Tibial artery (tissue), 4 donors: ENCODE results near the gene HAUS1.

Experiments used
- DNase-seq, 2 donors: peaks; one replicate each; pipeline ENCODE4 v3.0.0-alpha.2; 2019
- H3K27ac ChIP-seq, 2 donors: fragments of 200-600 bp; sonication (generic) in 1 of 2; 1 replicate in 1 of 2; 2 replicates in 1 of 2; pipeline ENCODE4 v1.5.1; 2018 to 2019; ENCODE audit warnings: mild to moderate bottlenecking in 1 of 2
- H3K27me3 ChIP-seq, 2 donors: fragments of 200-600 bp; sonication (generic) in 1 of 2; one replicate each; pipeline versions ENCODE4 v1.5.1 to v1.6.0; 2016 to 2019
- H3K36me3 ChIP-seq, 3 donors: fragments of 200-600 bp; sonication (generic) in 2 of 3; one replicate each; pipeline ENCODE4 v1.5.1; 2016 to 2019; ENCODE audit warnings: mild to moderate bottlenecking in 2 of 3
- H3K4me1 ChIP-seq, 4 donors: fragments of 200-600 bp; sonication (generic) in 2 of 4; 1 replicate in 3 of 4; 2 replicates in 1 of 4; pipeline ENCODE4 v1.5.1; 2016 to 2019
- H3K4me3 ChIP-seq, 2 donors: fragments of 200-600 bp; sonication (generic) in 1 of 2; 1 replicate in 1 of 2; 2 replicates in 1 of 2; pipeline ENCODE4 v1.5.1; 2018 to 2019; ENCODE audit warnings: mild to moderate bottlenecking in 2 of 2
- H3K9me3 ChIP-seq, 3 donors: fragments of 200-600 bp; sonication (generic) in 1 of 3; one replicate each; pipeline ENCODE4 v1.5.1; 2016 to 2019
- intact Hi-C: fragments of 100-400 bp; cut with DNase I; formaldehyde crosslinking; loops from one replicate; pipeline ENCODE4 v1.15.0; 2023; ENCODE audit warnings: low total_unique reads
- TF ChIP-seq, protein P1 (sequence below), 2 experiments: fragments of 200-600 bp in 1 of 2; fragments of 450-650 bp in 1 of 2; IDR thresholded peaks; one replicate each; pipeline ENCODE4 v1.5.1; 2017 to 2019; ENCODE audit warnings: antibody characterized with exemption in 2 of 2, mild to moderate bottlenecking in 1 of 2, moderate library complexity in 1 of 2

Gene HAUS1

GRCh38 chr18:46070815-46071652 is 33.2 kb upstream of the HAUS1 start:
- no peak for DNase-seq
- TF ChIP-seq, protein P1, sequence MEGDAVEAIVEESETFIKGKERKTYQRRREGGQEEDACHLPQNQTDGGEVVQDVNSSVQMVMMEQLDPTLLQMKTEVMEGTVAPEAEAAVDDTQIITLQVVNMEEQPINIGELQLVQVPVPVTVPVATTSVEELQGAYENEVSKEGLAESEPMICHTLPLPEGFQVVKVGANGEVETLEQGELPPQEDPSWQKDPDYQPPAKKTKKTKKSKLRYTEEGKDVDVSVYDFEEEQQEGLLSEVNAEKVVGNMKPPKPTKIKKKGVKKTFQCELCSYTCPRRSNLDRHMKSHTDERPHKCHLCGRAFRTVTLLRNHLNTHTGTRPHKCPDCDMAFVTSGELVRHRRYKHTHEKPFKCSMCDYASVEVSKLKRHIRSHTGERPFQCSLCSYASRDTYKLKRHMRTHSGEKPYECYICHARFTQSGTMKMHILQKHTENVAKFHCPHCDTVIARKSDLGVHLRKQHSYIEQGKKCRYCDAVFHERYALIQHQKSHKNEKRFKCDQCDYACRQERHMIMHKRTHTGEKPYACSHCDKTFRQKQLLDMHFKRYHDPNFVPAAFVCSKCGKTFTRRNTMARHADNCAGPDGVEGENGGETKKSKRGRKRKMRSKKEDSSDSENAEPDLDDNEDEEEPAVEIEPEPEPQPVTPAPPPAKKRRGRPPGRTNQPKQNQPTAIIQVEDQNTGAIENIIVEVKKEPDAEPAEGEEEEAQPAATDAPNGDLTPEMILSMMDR (IDR thresholded peaks at IDR 0.05): no peak
- Histone ChIP-seq H3K27ac (peak overlapping the region; percentile 73 to 77), H3K4me3 (peak overlapping the region; percentile 77 to 84), H3K27me3 (no peaks in the 10 kb centered on the region), H3K4me1 (peaks cover 0 to 33% (median 19%) of the 10 kb centered on the region in 4 donors), H3K36me3 (no peaks in the 10 kb centered on the region), H3K9me3 (no peaks in the 10 kb centered on the region)
- intact Hi-C loops: loop anchor here (10.0 kb wide), 1 partner anchor 106 kb away; the partner anchor contains the start of gene EPG5

- H3K9me3 ChIP-seq: no peaks in the 10 kb centered on the region
- intact Hi-C loops: loop anchor here (10.0 kb wide), 1 partner anchor 107 kb away; the partner anchor contains the start of gene EPG5
- peak; percentile 71 to 82 for DNase-seq
- no peaks in the 10 kb centered on the region for H3K27me3 ChIP-seq
- peak within 1 kb of the TSS; percentile 73 to 77 for H3K27ac ChIP-seq
- TF ChIP-seq, protein P1 (IDR thresholded peaks at IDR 0.05): no peak
- no peaks in the 10 kb centered on the region for H3K36me3 ChIP-seq
- H3K4me3 ChIP-seq: peak within 1 kb of the TSS; percentile 77 to 84
- H3K4me1 ChIP-seq: peaks cover 0 to 33% (median 19%) of the 10 kb centered on the region in 4 donors
Measured at GRCh38 chr18:46071653-46072375, 32.4 kb upstream of the HAUS1 start, which contains the start of gene PSTPIP2. PSTPIP2 (minus strand) TSS chr18:46072260; CDS start chr18:46072188, 72 bp downstream.

- Histone ChIP-seq H3K27me3 (no peaks in the 10 kb centered on the region), H3K27ac (peak overlapping the region; percentile 73 to 77), H3K4me1 (peaks cover 0 to 33% (median 19%) of the 10 kb centered on the region in 4 donors), H3K9me3 (no peaks in the 10 kb centered on the region), H3K4me3 (peak overlapping the region; percentile 77 to 84), H3K36me3 (peaks cover 0 to 3% (median 0%) of the 10 kb centered on the region in 3 donors)
- DNase-seq: no peak
- intact Hi-C loops: loop anchor here (10.0 kb wide), 1 partner anchor 108 kb away; the partner anchor contains the start of gene EPG5
- TF ChIP-seq, protein P1 (IDR thresholded peaks at IDR 0.05): no peak
Measured at GRCh38 chr18:46072376-46072867, 31.8 kb upstream of the HAUS1 start.

DNA sequence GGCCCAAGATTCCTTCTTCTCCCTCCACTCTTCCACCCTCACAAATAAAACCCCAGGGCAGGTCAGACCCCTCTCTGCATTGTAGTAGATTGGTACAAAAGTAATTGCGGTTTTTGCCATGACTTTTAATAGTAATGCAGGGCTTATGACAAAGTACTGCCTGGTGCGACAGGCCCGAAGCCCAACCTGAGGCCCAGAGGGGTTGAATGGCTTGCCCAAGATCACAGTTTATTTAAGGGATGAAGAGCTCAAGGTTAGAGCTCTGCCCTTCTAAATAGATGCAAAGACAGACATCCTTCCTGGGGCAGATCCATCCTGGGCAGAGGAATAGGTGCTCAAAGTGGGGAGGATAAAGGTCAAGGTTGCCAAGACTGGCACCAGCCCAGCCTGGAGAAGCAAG is 31.2 kb upstream of the HAUS1 start:
- DNase-seq: no peak
- H3K27me3 ChIP-seq: no peaks in the 10 kb centered on the region
- H3K4me3 ChIP-seq: no peak overlapping the region
- H3K9me3 ChIP-seq: no peaks in the 10 kb centered on the region
- H3K4me1 ChIP-seq: peaks cover 0 to 33% (median 19%) of the 10 kb centered on the region in 4 donors
- peaks cover 0 to 9% (median 0%) of the 10 kb centered on the region in 3 donors for H3K36me3 ChIP-seq
- intact Hi-C loops: loop anchor here (10.0 kb wide), 1 partner anchor 108 kb away; the partner anchor contains the start of gene EPG5
- TF ChIP-seq, protein P1 (IDR thresholded peaks at IDR 0.05): no peak
- H3K27ac ChIP-seq: no peak overlapping the region
